Endothelial cell of umbilical vein (primary cell): ENCODE data around the gene DOLPP1. TPM values are rescaled to one million over a fixed set of nuclear protein-coding genes. Genes with fewer than 3 reads are reported as not detected.

Source experiments
- BruUV-seq: library from RNA; stranded (reverse); fragments of 400-500 nt; replicated peaks from 2 replicates; lab custom pipeline; 2021; lab: Mats Ljungman, UMichigan
- CTCF ChIA-PET: fragments of 300-600, 350-600 bp; sonication (Branson Sonifier 250); formaldehyde crosslinking; loops from one replicate; lab custom pipeline; 2021; ENCODE audit warnings: antibody characterized with exemption, inconsistent platforms; lab: Charles Lee
- POLR2A ChIA-PET: fragments of 300-600, 350-600 bp; sonication (Branson Sonifier 250); formaldehyde crosslinking; loops from one replicate; lab custom pipeline; 2021; ENCODE audit warnings: antibody characterized with exemption, inconsistent platforms; lab: Charles Lee
- DNase-seq: peaks from one replicate; pipeline ENCODE4 v3.0.0-alpha.2; 2011; ENCODE audit warnings: low read depth, low spot score
- FAIRE-seq: peaks from 2 replicates; lab custom pipeline; 2011; peaks lifted over from hg19 to GRCh38; lab: Jason Lieb, UNC
- H2AFZ ChIP-seq: 2 replicates; pipeline ENCODE4 v1.6.0; 2012; ENCODE audit warnings: low read depth, low read length, control low read depth, inconsistent platforms
- H3K27ac ChIP-seq: 2 replicates; pipeline ENCODE4 v1.5.1; 2011; ENCODE audit warnings: low read depth, mild to moderate bottlenecking, control low read depth, low read length, moderate library complexity; ENCODE audit not compliant: insufficient read depth
- H3K27me3 ChIP-seq, 2 experiments: 2 replicates each; pipeline versions ENCODE4 v1.6.0 to v1.6.1; 2011; ENCODE audit warnings: low read length in 2 of 2, mixed read lengths in 1 of 2; ENCODE audit not compliant: control insufficient read depth in 2 of 2, insufficient read depth in 2 of 2
- H3K36me3 ChIP-seq, 2 experiments: 2 replicates in 1 of 2; 3 replicates in 1 of 2; pipeline ENCODE4 v1.5.1; 2011; ENCODE audit warnings: low read length in 2 of 2, mild to moderate bottlenecking in 1 of 2, moderate library complexity in 1 of 2; ENCODE audit not compliant: control insufficient read depth in 2 of 2, insufficient read depth in 2 of 2; ENCODE audit errors: extremely low read depth in 1 of 2
- H3K4me1 ChIP-seq: 3 replicates; pipeline ENCODE4 v1.5.1; 2011; ENCODE audit warnings: mild to moderate bottlenecking, low read length; ENCODE audit not compliant: control insufficient read depth, insufficient read depth; ENCODE audit errors: extremely low read depth
- H3K4me2 ChIP-seq: 2 replicates; pipeline ENCODE4 v1.6.1; 2011; ENCODE audit warnings: low read length, control low read depth, mixed read lengths; ENCODE audit not compliant: insufficient read depth
- H3K4me3 ChIP-seq, 3 experiments: fragments of 200-600 bp in 1 of 3; sonication (generic), shearing (Covaris generic) in 1 of 3; replicated peaks in 1 of 3; 2 replicates each; pipeline ENCODE4 v1.5.1; 2011 to 2016; ENCODE audit warnings: control low read depth in 3 of 3, low read length in 3 of 3, mild to moderate bottlenecking in 2 of 3, inconsistent platforms in 1 of 3, low read depth in 1 of 3, moderate library complexity in 1 of 3; ENCODE audit not compliant: insufficient read depth in 1 of 3
- H3K79me2 ChIP-seq: 2 replicates; pipeline ENCODE4 v1.6.0; 2012; ENCODE audit warnings: low read length, inconsistent platforms; ENCODE audit not compliant: control insufficient read depth, insufficient read depth
- H3K9ac ChIP-seq: replicated peaks from 2 replicates; pipeline ENCODE3; 2011; ENCODE audit warnings: low read length, control low read depth; ENCODE audit not compliant: insufficient read depth; ENCODE audit errors: extremely low read depth
- H3K9me1 ChIP-seq: replicated peaks from 3 replicates; pipeline ENCODE4 v1.6.0; 2011; ENCODE audit warnings: mild to moderate bottlenecking, low read length; ENCODE audit not compliant: control insufficient read depth, insufficient read depth; ENCODE audit errors: extremely low read depth
- H3K9me3 ChIP-seq: replicated peaks from 2 replicates; pipeline ENCODE4 v1.5.1; 2012; ENCODE audit warnings: low read length, inconsistent platforms; ENCODE audit not compliant: control insufficient read depth, insufficient read depth
- H4K20me1 ChIP-seq: replicated peaks from 2 replicates; pipeline ENCODE3; 2011; ENCODE audit warnings: mild to moderate bottlenecking, low read length; ENCODE audit not compliant: control insufficient read depth, insufficient read depth; ENCODE audit errors: extremely low read depth
- CTCF ChIP-seq, 2 donors: IDR thresholded peaks; 1 replicate in 1 of 2; 2 replicates in 1 of 2; pipeline ENCODE4 v1.5.1; 2011; ENCODE audit warnings: low read length in 2 of 2, mild to moderate bottlenecking in 2 of 2, moderate library complexity in 2 of 2, control low read depth in 1 of 2, inconsistent platforms in 1 of 2, low read depth in 1 of 2; ENCODE audit not compliant: insufficient read depth in 1 of 2; ENCODE audit errors: extremely low read depth in 1 of 2
- GATA2 ChIP-seq: IDR thresholded peaks from 2 replicates; pipeline ENCODE4 v1.7.0; 2011; ENCODE audit warnings: low read depth, mild to moderate bottlenecking, moderate library complexity, mixed read lengths, low read length; ENCODE audit not compliant: insufficient read length, insufficient read depth
- JUN ChIP-seq: IDR thresholded peaks from 2 replicates; pipeline ENCODE4 v1.6.1; 2011; ENCODE audit warnings: borderline replicate concordance, low read depth; ENCODE audit not compliant: insufficient read length, insufficient read depth
- MAX ChIP-seq: IDR thresholded peaks from 2 replicates; pipeline ENCODE4 v1.6.1; 2011; ENCODE audit not compliant: insufficient read depth, insufficient read length
- POLR2AphosphoS5 ChIP-seq: IDR thresholded peaks from 2 replicates; pipeline ENCODE4 v1.6.1; 2012; ENCODE audit warnings: low read depth, mild to moderate bottlenecking, control low read depth, low read length, moderate library complexity; ENCODE audit not compliant: insufficient read depth
- dilution Hi-C: fragments of 300-500 bp; cut with MboI; formaldehyde crosslinking; loops from one replicate; pipeline ENCODE4 v1.15.0; 2019; ENCODE audit warnings: low sequenced_read_pairs; ENCODE audit not compliant: extremely low pct_ligation_motif_present
- intact Hi-C: fragments of 100-400 bp; cut with micrococcal nuclease; formaldehyde crosslinking; loops from one replicate; pipeline ENCODE4 v1.10.0; 2022
- polyA plus RNA-seq, 4 experiments: library from polyadenylated mRNA; depleted of rRNA in 3 of 4; stranded (reverse) in 3 of 4; unstranded in 1 of 4; fragments of >200 nt; gene quantifications; 2 replicates each; pipeline versions ENCODE4 v1.2.1 to v1.2.3, GENCODE V29; 2011 to 2012; ENCODE audit warnings: missing spikeins in 1 of 4
- total RNA-seq: library from RNA; stranded (reverse); gene quantifications from 2 replicates; pipeline ENCODE4 v1.2.3, GENCODE V29; 2021

The DOLPP1 gene
- total and polyA plus RNA-seq, 2 donors (not counting 3 experiments of a cell fraction or from before 2014, with no cell fraction given), result 17.7 to 28.3 TPM

GRCh38 chr9:129032541-129033159 lies 48.3 kb upstream of the DOLPP1 start:
- FAIRE-seq, result no peak
- Histone ChIP-seq H3K27me3 (no peaks in the 10 kb centered on the region), H3K4me1 (peaks cover 11% of the 10 kb centered on the region), H3K4me3 (no peak overlapping the region), H3K9me1 (no peaks in the 10 kb centered on the region), H2AFZ (no peak overlapping the region), H3K9me3 (no peaks in the 10 kb centered on the region), H3K9ac (no peak overlapping the region), H3K36me3 (no peaks in the 10 kb centered on the region), H3K27ac (no peak overlapping the region), H4K20me1 (no peaks in the 10 kb centered on the region), H3K4me2 (no peak overlapping the region), H3K79me2 (peaks cover 13% of the 10 kb centered on the region)
- no TSS peak for BruUV-seq
- no peak for TF ChIP-seq MAX
- no peak for TF ChIP-seq JUN
- no peak for TF ChIP-seq CTCF (IDR thresholded peaks at IDR 0.05; ENCODE audit: extremely low read depth in 1 of 2, insufficient read depth in 1 of 2, low read depth in 1 of 2, low read length in 2 of 2)
- no peak for TF ChIP-seq POLR2AphosphoS5
- no peak for TF ChIP-seq GATA2
- DNase-seq, result no peak
- dilution Hi-C loops, result no loop called here
- ChIA-PET CTCF (no interaction called here), POLR2A (no interaction called here)
- intact Hi-C loops, result no loop called here
